HG03139 (cell line): ENCODE data around the gene COPS7A.
"Not testable (repeated sequence)": the region's sequence is repeated elsewhere in the genome, so short reads cannot be mapped to it uniquely, and the experiment has no call there.

Experiments
- ATAC-seq: cut with Tn5 transposase; IDR thresholded peaks from one replicate; pipeline ENCODE4 v1.9.1; 2021; ENCODE audit not compliant: unreplicated experiment

The COPS7A gene

DNA sequence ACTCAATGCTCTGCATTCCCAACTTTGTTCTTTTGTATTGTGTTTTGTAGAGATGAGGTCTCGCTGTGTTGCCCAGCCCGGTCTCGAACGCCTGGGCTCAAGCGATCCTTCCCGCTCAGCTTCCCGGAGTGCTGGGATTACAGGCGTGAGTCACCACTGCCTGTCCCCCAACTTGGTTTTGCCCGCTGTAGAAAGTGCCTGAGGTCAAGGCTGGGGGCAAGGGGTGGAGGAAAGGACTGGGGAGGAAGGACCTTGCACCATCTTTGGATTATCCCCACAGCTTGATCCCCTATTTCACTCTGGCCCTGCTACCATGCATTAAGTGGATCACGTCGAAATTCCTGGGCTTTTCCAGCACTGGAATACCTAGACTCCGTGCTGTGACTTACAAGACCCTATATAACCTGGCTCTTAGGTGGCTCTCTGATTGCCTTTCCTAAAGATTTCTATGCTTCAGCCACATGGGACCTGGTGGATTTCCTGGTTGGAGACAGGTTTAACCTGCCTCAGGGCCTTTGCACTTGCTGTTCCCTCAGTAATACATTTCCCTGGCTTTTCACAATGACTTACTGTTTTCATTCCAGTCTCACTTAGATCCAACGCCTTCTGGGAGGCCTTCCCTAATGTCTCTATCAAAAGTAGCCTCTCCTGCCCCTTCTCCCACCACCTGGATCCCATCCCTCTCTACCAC lies 22.6 kb upstream of the COPS7A start:
- ATAC-seq = no peak

DNA sequence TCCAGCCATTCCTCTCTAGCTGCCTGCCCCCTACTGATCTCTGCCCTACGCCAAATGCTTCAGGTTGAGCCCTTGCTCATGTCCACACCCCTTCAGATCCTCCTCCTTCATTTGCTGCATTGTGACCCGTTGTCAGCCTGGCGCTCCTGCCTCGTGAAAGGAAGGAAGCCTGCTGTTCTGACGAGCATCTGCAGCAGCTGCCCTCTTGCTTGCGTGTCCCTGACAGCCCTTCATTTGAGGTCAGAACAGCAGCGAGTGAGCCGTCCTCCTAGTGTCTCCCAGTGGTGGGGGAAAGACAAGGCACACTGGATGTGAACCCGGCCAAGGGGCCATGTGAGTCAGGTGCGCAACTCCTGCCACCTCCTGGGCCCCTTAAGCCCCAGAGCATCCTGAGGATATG lies 20.2 kb upstream of the COPS7A start:
- no peak for ATAC-seq

DNA sequence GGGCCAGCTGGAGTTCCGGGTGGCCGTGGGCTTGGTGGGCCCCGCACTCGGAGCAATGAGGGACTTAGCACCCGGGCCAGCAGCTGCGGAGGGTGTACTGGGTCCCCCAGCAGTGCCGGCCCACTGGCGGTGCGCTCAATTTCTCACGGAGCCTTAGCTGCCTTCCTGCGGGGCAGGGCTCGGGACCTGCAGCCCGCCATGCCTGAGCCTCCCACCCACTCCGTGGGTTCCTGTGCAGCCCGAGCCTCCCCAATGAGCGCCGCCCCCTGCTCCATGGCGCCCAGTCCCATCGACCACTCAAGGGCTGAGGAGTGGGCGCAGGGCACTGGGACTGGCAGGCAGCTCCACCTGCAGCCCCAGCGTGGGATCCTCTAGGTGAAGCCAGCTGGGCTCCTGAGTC lies 15.5 kb upstream of the COPS7A start:
- ATAC-seq = not testable (repeated sequence)

DNA sequence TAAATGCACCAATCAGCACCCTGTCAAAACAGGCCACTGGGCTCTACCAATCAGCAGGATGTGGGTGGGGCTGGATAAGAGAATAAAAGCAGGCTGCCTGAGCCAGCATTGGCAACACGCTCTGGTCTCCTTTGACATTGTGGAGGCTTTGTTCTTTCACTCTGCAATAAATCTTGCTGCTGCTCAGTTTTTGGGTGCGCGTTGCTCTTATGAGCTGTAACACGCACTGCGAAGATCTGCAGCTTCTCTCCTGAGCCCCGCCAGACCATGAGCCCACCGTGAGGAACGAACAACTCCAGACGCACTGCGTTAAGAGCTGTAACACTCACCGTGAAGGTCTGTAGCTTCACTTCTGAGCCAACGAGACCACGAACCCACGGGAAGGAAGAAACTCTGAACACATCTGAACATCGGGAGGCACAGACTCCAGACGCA lies 14.9 kb upstream of the COPS7A start:
- ATAC-seq = no peak

DNA sequence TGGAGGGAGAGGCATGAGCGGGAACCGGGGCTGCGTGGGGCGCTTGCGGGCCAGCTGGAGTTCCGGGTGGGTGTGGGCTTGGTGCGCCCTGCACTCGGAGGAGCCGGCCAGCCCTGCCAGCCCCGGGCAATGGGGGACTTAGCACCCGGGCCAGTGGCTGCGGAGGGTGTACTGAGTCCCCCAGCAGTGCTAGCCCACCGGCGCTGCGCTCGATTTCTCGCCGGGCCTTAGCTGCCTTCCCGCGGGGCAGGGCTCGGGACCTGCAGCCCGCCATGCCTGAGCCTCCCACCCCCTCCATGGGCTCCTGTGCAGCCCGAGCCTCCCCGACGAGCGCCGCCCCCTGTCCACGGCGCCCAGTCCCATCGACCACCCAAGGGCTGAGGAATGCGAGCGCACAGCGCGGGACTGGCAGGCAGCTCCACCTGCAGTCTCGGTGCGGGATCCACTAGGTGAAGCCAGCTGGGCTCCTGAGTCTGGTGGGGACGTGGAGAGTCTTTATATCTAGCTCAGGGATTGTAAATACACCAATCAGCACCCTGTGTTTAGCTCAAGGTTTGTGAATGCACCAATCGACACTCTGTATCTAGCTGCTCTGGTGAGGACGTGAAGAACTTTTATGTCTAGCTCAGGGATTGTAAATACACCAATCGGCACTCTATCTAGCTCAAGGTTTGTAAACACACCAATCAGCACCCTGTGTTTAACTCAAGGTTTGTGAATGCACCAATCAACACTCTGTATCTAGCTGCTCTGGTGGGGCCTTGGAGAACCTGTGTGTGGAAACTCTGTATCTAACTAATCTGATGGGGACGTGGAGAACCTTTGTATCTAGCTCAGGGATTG lies 7.6 kb upstream of the COPS7A start:
- not testable (repeated sequence) for ATAC-seq

DNA sequence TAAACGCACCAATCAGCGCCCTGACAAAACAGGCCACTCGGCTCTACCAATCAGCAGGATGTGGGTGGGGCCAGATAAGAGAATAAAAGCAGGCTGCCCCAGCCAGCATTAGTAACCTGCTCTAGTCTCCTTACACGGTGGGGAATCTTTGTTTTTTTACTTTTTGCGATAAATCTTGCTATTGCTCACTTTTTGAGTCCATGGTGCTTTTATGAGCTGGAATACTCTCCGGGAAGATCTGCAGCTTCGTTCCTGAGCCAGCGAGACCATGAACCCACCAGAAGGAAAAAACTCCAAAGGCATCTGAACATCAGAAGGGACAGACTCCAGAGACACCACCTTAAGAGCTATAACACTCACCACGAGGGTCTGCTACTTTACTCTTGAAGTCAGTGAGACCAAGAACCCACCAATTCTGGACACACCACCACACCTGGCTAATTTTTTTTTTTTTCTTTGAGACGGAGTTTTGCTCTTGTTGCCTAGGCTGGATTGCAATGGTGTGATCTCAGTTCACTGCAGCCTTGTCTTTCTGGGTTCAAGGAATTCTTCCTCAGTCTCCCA lies 6.9 kb upstream of the COPS7A start:
- ATAC-seq = no peak

DNA sequence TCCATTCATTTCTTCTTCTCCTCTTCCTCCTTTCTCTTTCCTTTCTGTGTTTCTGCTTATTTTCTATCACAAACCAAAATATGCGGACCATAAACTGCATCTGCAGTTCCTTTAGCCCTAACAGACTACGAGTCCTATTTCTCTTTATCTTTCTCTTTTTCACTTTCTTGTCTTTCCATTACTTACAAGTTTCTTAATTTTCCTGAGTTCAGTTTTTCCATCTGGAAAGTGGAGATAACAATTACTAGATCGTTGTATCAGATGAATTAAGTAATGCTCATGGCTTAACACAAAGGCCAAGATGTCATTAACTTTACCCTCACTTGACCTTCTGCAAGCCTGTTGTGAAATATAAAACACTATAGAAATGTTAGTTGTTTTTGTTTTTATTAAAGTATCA lies 983 bp upstream of the COPS7A start:
- no peak for ATAC-seq

DNA sequence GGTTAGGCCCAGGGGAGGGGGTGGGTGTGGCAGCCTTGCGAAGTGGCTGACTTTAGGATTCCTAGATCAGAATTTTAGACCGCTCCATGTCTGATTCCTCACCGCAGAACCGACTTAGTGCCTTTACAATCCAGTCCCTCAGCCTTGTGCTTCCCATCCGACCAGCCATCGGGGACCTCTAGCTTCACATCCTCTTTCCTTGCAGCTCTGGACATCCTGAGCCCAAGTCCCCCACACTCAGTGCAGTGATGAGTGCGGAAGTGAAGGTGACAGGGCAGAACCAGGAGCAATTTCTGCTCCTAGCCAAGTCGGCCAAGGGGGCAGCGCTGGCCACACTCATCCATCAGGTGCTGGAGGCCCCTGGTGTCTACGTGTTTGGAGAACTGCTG lies 557 bp downstream of the COPS7A start:
- peak; percentile 13 for ATAC-seq

DNA sequence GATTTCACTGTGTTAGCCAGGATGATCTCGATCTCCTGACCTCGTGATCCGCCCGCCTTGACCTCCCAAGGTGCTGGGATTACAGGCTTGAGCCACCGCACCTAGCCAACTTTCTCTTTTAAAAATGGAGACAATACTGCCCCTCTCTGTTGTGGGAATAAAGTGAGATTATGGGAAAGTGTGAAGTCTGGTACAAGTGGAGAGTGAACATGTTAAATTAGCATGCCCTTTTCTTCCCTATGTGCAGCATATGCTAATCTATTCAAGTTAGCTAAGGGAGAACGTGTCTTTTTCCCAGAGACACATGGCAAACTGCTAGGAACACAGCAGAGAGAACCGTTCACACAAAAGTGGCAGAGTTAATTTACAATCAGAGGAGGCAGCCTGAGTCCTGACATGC lies 1.5 kb downstream of the COPS7A start:
- ATAC-seq = no peak

DNA sequence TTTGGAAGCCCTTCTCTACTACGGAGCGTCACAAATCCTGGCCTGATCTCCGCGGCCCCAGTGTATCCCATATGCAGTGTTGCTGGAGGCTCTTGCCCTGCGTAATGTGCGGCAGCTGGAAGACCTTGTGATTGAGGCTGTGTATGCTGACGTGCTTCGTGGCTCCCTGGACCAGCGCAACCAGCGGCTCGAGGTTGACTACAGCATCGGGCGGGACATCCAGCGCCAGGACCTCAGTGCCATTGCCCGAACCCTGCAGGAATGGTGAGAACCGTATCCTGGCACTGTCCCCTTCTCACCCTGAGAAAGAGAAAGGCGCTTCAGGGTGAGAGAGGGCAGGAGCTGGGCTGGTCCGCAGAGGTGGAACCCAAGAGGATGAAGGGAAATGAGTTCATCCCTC lies 5.3 kb downstream of the COPS7A start:
- no peak for ATAC-seq

DNA sequence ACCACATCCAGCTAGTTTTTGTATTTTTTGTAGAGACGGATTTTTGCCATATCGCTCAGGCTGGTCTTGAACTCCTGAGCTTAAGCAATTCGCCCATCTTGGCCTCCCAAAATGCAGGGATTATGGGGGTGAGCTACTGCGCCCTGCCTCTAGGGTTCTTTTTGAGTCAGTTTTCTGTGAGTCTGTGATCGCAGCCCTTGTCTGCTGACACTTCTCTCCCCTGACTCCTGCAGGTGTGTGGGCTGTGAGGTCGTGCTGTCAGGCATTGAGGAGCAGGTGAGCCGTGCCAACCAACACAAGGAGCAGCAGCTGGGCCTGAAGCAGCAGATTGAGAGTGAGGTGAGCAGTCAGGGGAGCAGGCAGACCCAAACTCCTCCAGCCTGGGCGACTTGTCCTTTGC lies 6.3 kb downstream of the COPS7A start:
- no peak for ATAC-seq

DNA sequence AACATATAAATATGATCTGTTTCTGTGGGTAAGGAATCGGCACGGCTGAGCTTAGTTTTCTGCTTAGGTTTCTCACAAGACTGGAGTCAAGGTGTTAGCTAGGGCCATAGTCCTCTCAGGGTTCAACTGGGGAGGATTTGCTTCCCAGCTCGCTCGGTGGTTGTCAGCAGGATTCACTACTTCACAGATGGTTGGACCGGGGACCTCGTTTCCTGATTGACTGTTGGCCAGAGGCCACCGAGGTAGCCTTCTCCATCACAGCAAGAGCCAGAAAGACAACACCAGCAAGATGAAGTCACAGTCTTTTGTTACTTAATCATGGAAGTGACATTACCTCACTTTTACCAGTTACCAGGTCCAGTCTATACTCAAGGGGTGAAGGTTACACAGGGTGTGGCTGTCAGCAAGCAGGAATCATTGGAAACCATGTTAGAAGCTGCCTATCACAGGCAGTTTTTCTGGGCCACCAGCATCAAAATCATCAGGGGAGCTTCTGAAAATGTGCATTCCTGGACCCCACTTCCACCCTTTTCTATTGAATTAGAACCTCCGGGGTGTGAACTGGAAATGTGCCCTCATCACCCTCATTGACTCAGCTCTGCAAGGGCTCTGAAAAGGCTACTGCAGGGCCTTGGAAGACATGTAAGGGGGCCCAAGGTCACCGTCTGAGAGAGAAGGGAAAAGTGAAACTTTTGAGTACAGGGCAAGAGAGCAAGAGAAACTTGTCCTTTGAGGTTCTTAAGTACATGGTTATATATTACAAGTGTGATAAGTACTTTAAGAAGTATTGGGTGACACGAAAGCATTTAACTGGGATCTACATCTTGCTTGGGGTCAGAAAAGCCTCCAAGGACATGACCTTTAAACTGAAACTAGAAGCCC lies 10.9 kb downstream of the COPS7A start:
- ATAC-seq = no peak

DNA sequence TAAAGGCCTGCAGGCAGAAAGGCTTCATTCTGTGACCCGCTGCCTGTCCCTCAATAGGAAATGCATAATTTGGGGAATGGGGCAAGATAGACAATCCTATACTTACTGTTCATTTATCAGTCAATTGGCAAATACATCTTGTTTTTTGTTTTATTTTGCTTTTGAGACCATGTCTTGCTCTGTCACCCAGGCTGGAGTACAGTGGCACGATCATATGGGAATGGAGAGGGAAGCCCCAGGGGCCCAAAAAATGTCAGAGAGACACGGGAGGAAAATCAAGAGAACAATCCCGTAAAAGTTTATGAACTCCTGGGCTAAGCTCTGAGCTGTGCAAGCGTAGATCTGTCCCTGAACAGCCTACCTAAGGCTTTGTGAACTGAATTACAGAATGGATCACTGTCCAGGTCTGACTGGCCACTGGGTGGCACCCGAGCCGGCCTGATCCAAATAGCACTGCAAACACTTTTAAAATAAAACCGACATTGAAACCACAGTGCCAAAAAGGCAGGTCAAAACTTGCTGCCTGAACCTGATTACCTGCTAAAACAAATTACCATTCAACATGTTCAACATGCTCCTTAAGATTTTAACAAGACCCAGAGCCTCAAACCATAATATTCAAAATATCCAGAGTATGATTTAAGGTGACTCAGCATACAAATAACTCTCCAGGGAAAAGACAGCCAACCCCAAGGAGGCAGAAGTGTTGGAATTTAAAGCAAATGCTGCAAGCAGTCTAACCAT lies 11.8 kb downstream of the COPS7A start:
- no peak for ATAC-seq

DNA sequence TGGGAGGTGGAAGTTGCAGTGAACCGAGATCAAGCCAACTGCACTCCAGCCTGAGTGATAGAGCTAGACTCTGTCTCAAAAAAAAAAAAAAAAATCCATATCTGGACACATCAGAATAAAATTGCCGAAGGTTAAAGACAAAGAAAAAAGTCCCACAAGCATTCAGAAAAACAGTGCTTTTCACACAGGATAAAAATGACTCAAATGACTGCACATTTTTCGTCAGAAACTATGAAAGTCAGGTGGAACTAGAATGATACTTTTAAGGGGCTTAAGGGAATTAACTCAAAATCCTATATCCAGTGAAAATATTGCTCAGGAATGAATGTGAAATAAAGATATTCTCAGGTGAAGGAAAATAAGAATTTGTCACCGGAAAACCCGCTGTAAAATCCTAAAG lies 12.9 kb downstream of the COPS7A start:
- ATAC-seq = no peak

DNA sequence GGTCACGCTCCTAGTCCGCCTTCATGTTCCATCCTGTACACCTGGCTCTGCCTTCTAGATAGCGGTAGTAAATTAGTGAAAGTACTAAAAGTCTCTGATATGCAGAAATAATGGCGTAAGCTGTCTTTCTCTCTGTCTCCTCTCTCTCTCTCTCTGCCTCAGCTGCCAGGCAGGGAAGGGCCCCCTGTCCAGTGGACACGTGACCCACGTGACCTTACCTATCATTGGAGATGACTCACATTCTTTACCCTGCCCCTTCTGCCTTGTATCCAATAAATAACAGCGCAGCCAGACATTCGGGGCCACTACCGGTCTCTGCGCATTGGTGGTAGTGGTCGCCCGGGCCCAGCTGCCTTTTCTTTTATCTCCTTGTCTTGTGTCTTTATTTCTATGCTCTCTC lies 18.2 kb downstream of the COPS7A start:
- ATAC-seq = not testable (repeated sequence)

DNA sequence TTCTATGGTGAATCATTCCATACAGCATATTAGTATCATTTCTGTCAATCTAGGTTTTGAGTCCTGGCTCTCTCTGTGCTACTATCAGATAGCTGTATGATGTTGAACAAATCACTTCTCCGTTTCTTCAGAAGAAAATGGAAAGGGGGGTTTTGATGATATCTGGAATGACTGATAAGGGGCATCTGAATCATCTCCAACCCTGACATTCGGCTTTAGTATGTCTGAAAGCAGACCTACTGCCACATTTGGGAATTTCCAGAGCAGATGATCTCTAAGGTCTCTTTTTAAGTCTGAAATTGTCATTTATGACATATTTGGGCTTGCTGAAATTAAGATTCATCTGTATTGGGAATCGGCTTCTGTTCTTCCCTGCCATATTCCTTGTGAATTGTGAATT lies 19.0 kb downstream of the COPS7A start:
- no peak for ATAC-seq

DNA sequence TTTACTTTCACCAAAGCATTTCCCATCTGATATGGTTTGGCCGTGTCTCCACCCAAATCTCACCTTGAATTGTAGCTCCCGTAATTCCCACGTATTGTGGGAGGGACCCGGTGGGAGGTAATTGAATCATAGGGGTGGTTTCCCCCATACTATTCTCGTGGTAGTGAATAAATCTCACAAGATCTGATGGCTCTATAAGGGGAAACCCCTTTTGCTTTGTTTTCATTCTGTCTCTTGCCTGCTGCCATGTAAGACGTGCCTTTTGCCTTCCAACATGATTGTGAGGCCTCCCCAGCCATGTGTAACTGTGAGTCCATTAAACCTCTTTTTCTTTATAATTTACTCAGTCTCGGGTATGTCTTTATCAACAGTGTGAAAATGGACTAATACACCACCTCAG lies 19.5 kb downstream of the COPS7A start:
- ATAC-seq = not testable (repeated sequence)

DNA sequence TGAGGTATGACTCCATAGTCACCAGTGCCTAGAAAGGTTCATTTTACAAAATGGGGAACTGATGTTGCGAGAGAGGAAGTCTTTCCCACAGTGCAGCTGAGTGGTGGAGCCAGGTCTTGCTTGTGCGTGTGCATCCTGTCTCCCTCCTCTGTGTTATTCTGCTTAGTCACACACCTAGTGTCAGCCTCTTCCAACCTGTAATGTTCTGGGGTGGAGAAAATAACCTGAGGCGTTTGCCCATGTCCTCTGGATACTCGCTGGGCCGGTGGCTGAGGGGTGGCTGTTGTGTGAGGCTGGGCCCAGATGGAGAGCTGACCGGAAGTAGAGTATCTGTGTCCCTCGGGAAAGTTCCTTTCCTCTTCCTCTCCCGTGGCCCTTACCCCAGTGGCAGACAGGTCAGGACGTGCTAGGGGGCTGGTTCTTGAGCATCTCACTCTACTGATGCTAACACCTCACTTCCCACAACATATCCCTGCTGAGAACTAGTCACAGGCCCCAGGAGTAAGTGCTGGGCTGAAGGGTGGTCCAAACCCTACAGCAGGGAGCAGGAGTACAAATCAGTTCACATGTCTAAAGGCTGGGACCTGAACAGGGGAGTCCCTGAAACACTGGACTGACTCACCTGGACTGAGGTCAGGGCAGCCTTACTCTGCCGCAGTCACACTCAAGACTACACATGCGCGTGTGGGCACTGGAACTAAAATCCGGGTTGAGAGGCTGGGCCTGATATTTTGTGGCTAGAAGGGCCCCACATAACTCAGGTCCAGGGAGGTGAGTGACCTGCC lies 22.1 kb downstream of the COPS7A start:
- ATAC-seq = no peak

DNA sequence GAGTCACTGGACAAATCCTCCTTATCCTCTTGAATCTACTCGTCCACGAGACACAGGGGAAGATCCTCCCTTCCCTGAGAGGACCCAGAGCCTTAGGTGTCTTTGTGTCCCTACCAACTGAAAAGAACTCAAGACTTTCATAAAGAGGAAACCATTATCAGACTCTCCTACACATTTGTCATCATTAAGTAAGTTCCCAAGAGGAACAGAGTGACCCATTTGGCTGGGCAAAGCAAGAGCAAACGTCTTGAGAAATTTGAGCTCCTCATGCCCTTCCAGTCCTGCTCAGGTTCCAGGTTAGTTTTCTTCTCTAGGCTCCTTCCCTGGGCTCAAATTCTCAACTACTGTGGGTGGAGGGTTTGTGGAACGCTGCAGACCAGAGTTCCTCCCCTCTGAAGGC lies 23.4 kb downstream of the COPS7A start:
- ATAC-seq = no peak

DNA sequence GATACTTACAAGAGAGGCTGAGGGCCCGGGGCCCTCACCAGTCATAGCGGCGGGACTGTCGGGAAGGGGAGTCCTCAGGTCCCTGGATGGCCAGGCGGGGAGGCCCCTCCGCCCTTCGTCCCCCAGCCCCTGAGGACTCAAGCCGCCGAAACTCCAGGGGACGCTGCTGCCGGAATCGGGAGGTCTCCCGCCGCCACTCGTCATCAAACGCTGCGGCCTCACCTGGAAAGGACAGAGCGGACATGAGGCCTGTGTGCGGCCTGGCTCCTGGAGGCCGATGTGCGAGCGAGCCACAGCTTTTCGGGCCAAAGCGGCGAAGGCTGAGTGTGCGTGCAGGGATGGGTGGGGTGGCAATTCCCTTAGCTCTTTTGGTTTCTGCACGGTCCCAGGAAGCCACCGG lies 24.9 kb downstream of the COPS7A start:
- no peak for ATAC-seq
